HEK293 (cell line): Measurements from ENCODE around the gene ARFGEF2.
"Not testable (repeated sequence)": the region's sequence is repeated elsewhere in the genome, so short reads cannot be mapped to it uniquely, and the experiment has no call there.

ENCODE experiments used
- CTCF ChIA-PET: fragments of 350-600 bp; formaldehyde crosslinking; extraction: SDS; loops from one replicate; lab custom pipeline; 2021; ENCODE audit warnings: antibody characterized with exemption; lab: Yijun Ruan, JAX
- POLR2A ChIA-PET: fragments of 300-600 bp; formaldehyde crosslinking; extraction: SDS; loops from one replicate; lab custom pipeline; 2020; ENCODE audit warnings: antibody characterized with exemption, inconsistent platforms; lab: Yijun Ruan, JAX
- H3K27ac ChIP-seq: fragments of 200-500 bp; sonication (Bioruptor generic); 2 replicates; pipeline ENCODE4 v1.5.1; 2014; ENCODE audit warnings: low read depth, low read length, control low read depth, inconsistent platforms; ENCODE audit errors: extremely low read depth
- H3K36me3 ChIP-seq, 2 experiments: fragments of 200-500 bp in 1 of 2; sonication (Bioruptor generic) in 1 of 2; 1 replicate in 1 of 2; 2 replicates in 1 of 2; pipeline ENCODE4 v1.5.1; 2014 to 2017; ENCODE audit warnings: inconsistent platforms in 2 of 2, low read length in 2 of 2; ENCODE audit not compliant: control insufficient read depth in 2 of 2, insufficient read depth in 1 of 2
- H3K4me1 ChIP-seq: fragments of 200-500 bp; sonication (Bioruptor generic); 2 replicates; pipeline ENCODE4 v1.5.1; 2014; ENCODE audit warnings: mild to moderate bottlenecking, low read length, inconsistent platforms; ENCODE audit not compliant: control insufficient read depth, insufficient read depth
- H3K4me3 ChIP-seq: 2 replicates; pipeline ENCODE4 v1.5.1; 2011; ENCODE audit warnings: low read depth, mild to moderate bottlenecking, control low read depth, low read length, moderate library complexity
- H3K9me3 ChIP-seq: fragments of 200-500 bp; sonication (Bioruptor generic); 2 replicates; pipeline ENCODE4 v1.5.1; 2014; ENCODE audit warnings: low read depth, low read length, inconsistent platforms; ENCODE audit not compliant: control insufficient read depth, insufficient read depth
- EGR2 ChIP-seq: fragments of 450-650 bp; formaldehyde crosslinking; IDR thresholded peaks from 2 replicates; pipeline ENCODE4 v1.5.1; 2016; ENCODE audit warnings: low read depth, missing biosample characterization, missing genetic modification characterization
- KLF10 ChIP-seq: fragments of 450-650 bp; IDR thresholded peaks from 2 replicates; pipeline ENCODE4 v1.5.1; 2018; ENCODE audit warnings: missing biosample characterization, mild to moderate bottlenecking, missing genetic modification characterization
- KLF9 ChIP-seq: fragments of 450-650 bp; formaldehyde crosslinking; IDR thresholded peaks from 2 replicates; pipeline ENCODE4 v1.5.1; 2016; ENCODE audit warnings: missing biosample characterization, missing genetic modification characterization, low read depth
- MZF1 ChIP-seq: fragments of 450-650 bp; formaldehyde crosslinking; IDR thresholded peaks from 2 replicates; pipeline ENCODE4 v1.5.1; 2017; ENCODE audit warnings: missing biosample characterization, missing genetic modification characterization, borderline replicate concordance
- PRDM2 ChIP-seq: fragments of 450-650 bp; formaldehyde crosslinking; IDR thresholded peaks from 2 replicates; pipeline ENCODE4 v1.5.1; 2016; ENCODE audit warnings: missing biosample characterization, missing genetic modification characterization, borderline replicate concordance
- SCRT1 ChIP-seq: fragments of 450-650 bp; formaldehyde crosslinking; IDR thresholded peaks from 2 replicates; pipeline ENCODE4 v1.5.1; 2016; ENCODE audit warnings: missing biosample characterization, missing genetic modification characterization, borderline replicate concordance
- SP3 ChIP-seq: fragments of 450-650 bp; formaldehyde crosslinking; IDR thresholded peaks from 2 replicates; pipeline ENCODE4 v1.5.1; 2016; ENCODE audit warnings: missing biosample characterization, missing genetic modification characterization
- ZBTB21 ChIP-seq: fragments of 450-650 bp; formaldehyde crosslinking; IDR thresholded peaks from 2 replicates; pipeline ENCODE4 v1.5.1; 2017; ENCODE audit warnings: missing biosample characterization, missing genetic modification characterization
- ZFP41 ChIP-seq: fragments of 450-650 bp; formaldehyde crosslinking; IDR thresholded peaks from 2 replicates; pipeline ENCODE4 v1.5.1; 2016; ENCODE audit warnings: missing biosample characterization, missing genetic modification characterization, borderline replicate concordance
- ZNF23 ChIP-seq: fragments of 450-650 bp; formaldehyde crosslinking; IDR thresholded peaks from 2 replicates; pipeline ENCODE4 v1.5.1; 2016; ENCODE audit warnings: missing biosample characterization, missing genetic modification characterization, borderline replicate concordance
- ZNF362 ChIP-seq: fragments of 450-650 bp; formaldehyde crosslinking; IDR thresholded peaks from 2 replicates; pipeline ENCODE4 v1.5.1; 2016; ENCODE audit warnings: missing biosample characterization, missing genetic modification characterization
- ZNF561 ChIP-seq: fragments of 450-650 bp; IDR thresholded peaks from 2 replicates; pipeline ENCODE4 v1.5.1; 2018; ENCODE audit warnings: missing biosample characterization, missing genetic modification characterization, borderline replicate concordance
- ZNF580 ChIP-seq: fragments of 450-650 bp; formaldehyde crosslinking; IDR thresholded peaks from 2 replicates; pipeline ENCODE4 v1.5.1; 2016; ENCODE audit warnings: missing biosample characterization, missing genetic modification characterization
- ZNF664 ChIP-seq: fragments of 450-650 bp; formaldehyde crosslinking; IDR thresholded peaks from 2 replicates; pipeline ENCODE4 v1.5.1; 2016; ENCODE audit warnings: missing biosample characterization, missing genetic modification characterization
- ZNF677 ChIP-seq: fragments of 450-650 bp; IDR thresholded peaks from 2 replicates; pipeline ENCODE4 v1.5.0; 2018; ENCODE audit warnings: missing biosample characterization, mild to moderate bottlenecking, missing genetic modification characterization, moderate library complexity
- ZNF791 ChIP-seq: fragments of 450-650 bp; formaldehyde crosslinking; IDR thresholded peaks from 2 replicates; pipeline ENCODE4 v1.5.1; 2016; ENCODE audit warnings: missing biosample characterization, missing genetic modification characterization
- ZNF830 ChIP-seq: fragments of 450-650 bp; IDR thresholded peaks from 2 replicates; pipeline ENCODE4 v1.5.0; 2018; ENCODE audit warnings: missing biosample characterization, missing genetic modification characterization, low read depth, mild to moderate bottlenecking, moderate library complexity
- ZSCAN5A ChIP-seq: fragments of 450-650 bp; formaldehyde crosslinking; IDR thresholded peaks from 2 replicates; pipeline ENCODE4 v1.5.1; 2016; ENCODE audit warnings: missing biosample characterization, missing genetic modification characterization

Gene ARFGEF2

GRCh38 chr20:48886194-48886593, 35.3 kb upstream of the ARFGEF2 start:
- CTCF ChIA-PET: interaction anchor here (0.9 kb wide), 1 partner anchor 15 kb away, joined by 3 read pairs; no protein-coding TSS in a partner anchor
- no peak for TF ChIP-seq MZF1 (tag by site-specific recombination)
- no peak for TF ChIP-seq ZFP41 (tag by site-specific recombination)
- TF ChIP-seq ZNF580 (tag by site-specific recombination): no peak
- H3K4me3 ChIP-seq: no peak overlapping the region
- no peaks in the 10 kb centered on the region for H3K9me3 ChIP-seq
- no peaks in the 10 kb centered on the region for H3K36me3 ChIP-seq
- H3K4me1 ChIP-seq: no peaks in the 10 kb centered on the region
- no peak overlapping the region for H3K27ac ChIP-seq
- POLR2A ChIA-PET: no interaction called here

- TF ChIP-seq ZNF664 (peak; percentile 97), PRDM2 (no peak)
- no peaks in the 10 kb centered on the region for H3K9me3 ChIP-seq
- CTCF ChIA-PET: interaction anchor here (0.9 to 1.4 kb wide), 2 partner anchors 14 to 18 kb away, joined by 3 to 4 read pairs; no protein-coding TSS in a partner anchor
- no peaks in the 10 kb centered on the region for H3K4me1 ChIP-seq
- H3K27ac ChIP-seq: no peak overlapping the region
- H3K36me3 ChIP-seq: no peaks in the 10 kb centered on the region
- POLR2A ChIA-PET: no interaction called here
- no peak overlapping the region for H3K4me3 ChIP-seq
Observed at GRCh38 chr20:48886811-48887210, 34.7 kb upstream of the ARFGEF2 start.

GRCh38 chr20:48888517-48888916, 33.0 kb upstream of the ARFGEF2 start:
- CTCF ChIA-PET, POLR2A ChIA-PET, H3K4me1 ChIP-seq, H3K9me3 ChIP-seq, H3K36me3 ChIP-seq, H3K4me3 ChIP-seq, H3K27ac ChIP-seq: not testable (repeated sequence)
- TF ChIP-seq EGR2 (tag by site-specific recombination) (peak; percentile 16; the same call in 1 of the 2 replicates), ZNF362 (peak; percentile 61; the same call in 1 of the 2 replicates)

GRCh38 chr20:48889140-48889790, 32.2 kb upstream of the ARFGEF2 start:
- CTCF ChIA-PET: interaction anchor here (0.6 kb wide), 1 partner anchor 51 kb away, joined by 3 read pairs; no protein-coding TSS in a partner anchor
- TF ChIP-seq ZNF561 (tag by site-specific recombination): no peak
- no peak for TF ChIP-seq KLF9 (tag by site-specific recombination)
- TF ChIP-seq ZBTB21 (tag by site-specific recombination): no peak
- TF ChIP-seq SCRT1: no peak
- TF ChIP-seq KLF10 (tag by site-specific recombination): no peak
- TF ChIP-seq ZNF830 (tag by site-specific recombination): no peak
- TF ChIP-seq ZNF677 (tag by site-specific recombination): no peak
- no peak for TF ChIP-seq SP3 (tag by site-specific recombination)
- no peak for TF ChIP-seq ZNF791
- TF ChIP-seq ZNF23 (tag by site-specific recombination): no peak
- TF ChIP-seq ZSCAN5A (tag by site-specific recombination): no peak

More at GRCh38 chr20:48889140-48889790, 32.2 kb upstream of the ARFGEF2 start:
- H3K27ac ChIP-seq: no peak overlapping the region
- no peaks in the 10 kb centered on the region for H3K36me3 ChIP-seq
- POLR2A ChIA-PET: no interaction called here
- H3K9me3 ChIP-seq: no peaks in the 10 kb centered on the region
- H3K4me3 ChIP-seq: no peak overlapping the region
- no peaks in the 10 kb centered on the region for H3K4me1 ChIP-seq
